Endodermal cell (in vitro differentiated cells): ENCODE data around the gene ACAD10. TPM values are rescaled to one million over a fixed set of nuclear protein-coding genes. Genes with fewer than 3 reads are reported as not detected.

Source experiments
- DNase-seq: peaks from one replicate; pipeline ENCODE4 v3.0.0-alpha.2; 2017
- H3K27ac ChIP-seq: 2 replicates; pipeline ENCODE4 v1.5.1; 2013; ENCODE audit warnings: mild to moderate bottlenecking, low read depth, low read length, moderate library complexity
- H3K27me3 ChIP-seq: 2 replicates; pipeline ENCODE4 v1.6.1; 2013; ENCODE audit warnings: mild to moderate bottlenecking, low read length, moderate library complexity; ENCODE audit not compliant: insufficient read depth, control insufficient read depth, poor library complexity, severe bottlenecking
- H3K36me3 ChIP-seq: 2 replicates; pipeline ENCODE4 v1.7.0; 2013; ENCODE audit warnings: mild to moderate bottlenecking, low read length, moderate library complexity; ENCODE audit not compliant: control insufficient read depth, insufficient read depth
- H3K4me1 ChIP-seq: one replicate; pipeline ENCODE4 v1.7.0; 2013; ENCODE audit warnings: low read length; ENCODE audit not compliant: control insufficient read depth, insufficient read depth
- H3K4me3 ChIP-seq: 2 replicates; pipeline ENCODE4 v1.5.1; 2013; ENCODE audit warnings: mild to moderate bottlenecking, low read length, moderate library complexity
- H3K9ac ChIP-seq: 2 replicates; pipeline ENCODE4 v1.6.1; 2013; ENCODE audit warnings: mild to moderate bottlenecking, low read length, moderate library complexity; ENCODE audit not compliant: poor library complexity, severe bottlenecking; ENCODE audit errors: extremely low read depth
- H3K9me3 ChIP-seq: 2 replicates; pipeline ENCODE4 v1.6.1; 2013; ENCODE audit warnings: mild to moderate bottlenecking, low read length, moderate library complexity; ENCODE audit not compliant: control insufficient read depth
- H3K27ac Mint-ChIP-seq: 2 replicates; pipeline ENCODE4 v1.8.0; 2020; ENCODE audit warnings: mixed read lengths
- H3K27me3 Mint-ChIP-seq: 2 replicates; pipeline ENCODE4 v1.8.0; 2021; ENCODE audit warnings: mild to moderate bottlenecking, mixed read lengths; ENCODE audit not compliant: insufficient read depth
- H3K36me3 Mint-ChIP-seq: 2 replicates; pipeline ENCODE4 v1.8.0; 2020; ENCODE audit warnings: low read depth, mixed read lengths
- H3K4me1 Mint-ChIP-seq: 2 replicates; pipeline ENCODE4 v1.8.0; 2020; ENCODE audit warnings: mixed read lengths
- H3K4me3 Mint-ChIP-seq: 2 replicates; pipeline ENCODE4 v1.8.0; 2020; ENCODE audit warnings: mild to moderate bottlenecking, moderate library complexity, mixed read lengths
- H3K9me3 Mint-ChIP-seq: 2 replicates; pipeline ENCODE4 v1.8.0; 2020; ENCODE audit warnings: mild to moderate bottlenecking, mixed read lengths
- CTCF ChIP-seq: fragments of 200-600 bp; sonication (generic); conservative IDR thresholded peaks from 2 replicates; pipeline ENCODE4 v1.5.0; 2021; ENCODE audit warnings: antibody characterized with exemption, mild to moderate bottlenecking
- WGBS, 2 experiments: methylation state at CpG; one replicate each; pipeline versions ENCODE4 v1.1.5 to v1.1.7; 2013; ENCODE audit warnings: missing lambda C conversion rate in 2 of 2, mixed read lengths in 1 of 2; ENCODE audit not compliant: insufficient coverage in 1 of 2, insufficient read length in 1 of 2; 5-methylcytosine and 5-hydroxymethylcytosine counted together
- total RNA-seq, 2 donors: library from RNA; stranded (reverse); fragmentation: NEBNext Ultra II Directional in 1 of 2; extraction: Animal tissue kit (Norgen Biotek cat#: 25700) in 1 of 2; gene quantifications; 2 replicates in 1 of 2; 3 replicates in 1 of 2; pipeline ENCODE4 v1.2.1, GENCODE V29; 2021

The ACAD10 gene
- total RNA-seq, 2 donors from 2014 or later, result 43.7 to 47.0 TPM

DNA sequence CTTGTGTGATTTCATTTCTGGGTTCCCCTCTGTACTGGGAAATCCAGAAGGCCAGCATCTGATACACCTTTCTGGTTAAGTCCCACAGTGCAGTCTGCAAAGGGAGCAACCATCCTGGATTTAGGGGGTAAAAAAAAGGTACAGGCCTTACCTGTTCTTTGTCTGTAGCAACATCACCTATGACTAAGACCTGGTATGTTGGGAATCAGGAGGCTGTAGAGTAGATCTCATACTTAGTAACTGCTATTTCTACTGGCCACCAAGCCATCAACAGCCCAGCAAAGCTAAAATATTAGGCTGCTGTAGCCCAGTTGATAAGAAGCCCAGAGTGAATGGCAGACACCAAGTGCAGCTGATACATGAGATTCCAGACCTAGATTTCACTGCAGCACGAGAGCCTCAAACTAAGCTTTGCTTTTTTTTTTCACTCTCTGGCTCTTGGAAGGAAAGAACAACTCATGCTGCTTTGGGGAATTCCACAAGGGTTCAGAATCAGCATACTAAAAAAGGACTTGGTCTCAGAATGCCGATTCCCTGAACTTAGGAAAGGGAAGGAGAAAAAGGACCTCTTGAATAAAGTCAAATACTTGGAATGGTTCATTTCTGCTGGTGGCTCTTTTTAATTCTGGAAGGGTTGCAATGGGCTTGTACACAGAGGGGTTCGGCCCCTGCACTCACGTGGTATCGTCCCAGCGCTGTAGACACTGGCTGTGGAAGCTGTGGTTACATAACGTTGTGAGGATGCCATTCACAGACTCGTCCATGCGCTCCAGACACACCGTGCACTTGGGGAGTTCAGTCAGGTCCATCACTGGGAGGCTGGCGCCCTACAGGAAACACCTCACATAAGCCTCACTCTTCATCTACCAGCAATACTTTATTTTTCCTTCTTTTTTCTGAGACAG lies 20.6 kb upstream of the ACAD10 start:
- Mint-ChIP-seq H3K27ac (peak overlapping the region; percentile 53), H3K4me3 (no peak overlapping the region), H3K36me3 (peaks cover 62% of the 10 kb centered on the region), H3K27me3 (no peaks in the 10 kb centered on the region), H3K4me1 (no peaks in the 10 kb centered on the region), H3K9me3 (no peaks in the 10 kb centered on the region)
- H3K4me1 ChIP-seq, result no peaks in the 10 kb centered on the region
- H3K27me3 ChIP-seq, result no peaks in the 10 kb centered on the region
- DNase-seq, result no peak
- no peak overlapping the region for H3K4me3 ChIP-seq
- H3K9ac ChIP-seq, result no peak overlapping the region
- H3K36me3 ChIP-seq, result peaks cover 79% of the 10 kb centered on the region
- no peaks in the 10 kb centered on the region for H3K9me3 ChIP-seq
- H3K27ac ChIP-seq, result no peak overlapping the region
- 93 to 96% methylated on average over 10 to 11 of the region's 11 CpGs for WGBS, 2 experiments
- no peak for TF ChIP-seq CTCF

- Histone ChIP-seq H3K36me3 (peaks cover 83% of the 10 kb centered on the region), H3K4me1 (no peaks in the 10 kb centered on the region), H3K27me3 (no peaks in the 10 kb centered on the region), H3K9me3 (no peaks in the 10 kb centered on the region), H3K4me3 (no peak overlapping the region), H3K9ac (no peak overlapping the region), H3K27ac (no peak overlapping the region)
- no peak for TF ChIP-seq CTCF
- Mint-ChIP-seq H3K4me1 (no peaks in the 10 kb centered on the region), H3K4me3 (no peak overlapping the region), H3K27ac (no peak overlapping the region), H3K27me3 (no peaks in the 10 kb centered on the region), H3K9me3 (no peaks in the 10 kb centered on the region), H3K36me3 (peaks cover 48% of the 10 kb centered on the region)
- WGBS, 2 experiments, result 92 to 93% methylated on average over 10 of the region's 10 CpGs
- no peak for DNase-seq
Measured at GRCh38 chr12:111672822-111673381, 13.0 kb upstream of the ACAD10 start.

- no peaks in the 10 kb centered on the region for H3K27me3 ChIP-seq
- H3K9ac ChIP-seq, result no peak overlapping the region
- Mint-ChIP-seq H3K36me3 (peaks cover 45% of the 10 kb centered on the region), H3K9me3 (no peaks in the 10 kb centered on the region), H3K4me1 (no peaks in the 10 kb centered on the region), H3K27ac (no peak overlapping the region), H3K4me3 (no peak overlapping the region), H3K27me3 (no peaks in the 10 kb centered on the region)
- no peak overlapping the region for H3K4me3 ChIP-seq
- no peak for DNase-seq
- TF ChIP-seq CTCF, result peak; percentile 72
- H3K27ac ChIP-seq, result no peak overlapping the region
- H3K36me3 ChIP-seq, result peaks cover 86% of the 10 kb centered on the region
- H3K4me1 ChIP-seq, result no peaks in the 10 kb centered on the region
- H3K9me3 ChIP-seq, result no peaks in the 10 kb centered on the region
- 89 to 95% methylated on average over 3 of the region's 3 CpGs for WGBS, 2 experiments
Measured at GRCh38 chr12:111673503-111673902, 12.3 kb upstream of the ACAD10 start.
